ENCODE measurements around the gene MT4.

- TF ChIP-seq, protein P1, sequence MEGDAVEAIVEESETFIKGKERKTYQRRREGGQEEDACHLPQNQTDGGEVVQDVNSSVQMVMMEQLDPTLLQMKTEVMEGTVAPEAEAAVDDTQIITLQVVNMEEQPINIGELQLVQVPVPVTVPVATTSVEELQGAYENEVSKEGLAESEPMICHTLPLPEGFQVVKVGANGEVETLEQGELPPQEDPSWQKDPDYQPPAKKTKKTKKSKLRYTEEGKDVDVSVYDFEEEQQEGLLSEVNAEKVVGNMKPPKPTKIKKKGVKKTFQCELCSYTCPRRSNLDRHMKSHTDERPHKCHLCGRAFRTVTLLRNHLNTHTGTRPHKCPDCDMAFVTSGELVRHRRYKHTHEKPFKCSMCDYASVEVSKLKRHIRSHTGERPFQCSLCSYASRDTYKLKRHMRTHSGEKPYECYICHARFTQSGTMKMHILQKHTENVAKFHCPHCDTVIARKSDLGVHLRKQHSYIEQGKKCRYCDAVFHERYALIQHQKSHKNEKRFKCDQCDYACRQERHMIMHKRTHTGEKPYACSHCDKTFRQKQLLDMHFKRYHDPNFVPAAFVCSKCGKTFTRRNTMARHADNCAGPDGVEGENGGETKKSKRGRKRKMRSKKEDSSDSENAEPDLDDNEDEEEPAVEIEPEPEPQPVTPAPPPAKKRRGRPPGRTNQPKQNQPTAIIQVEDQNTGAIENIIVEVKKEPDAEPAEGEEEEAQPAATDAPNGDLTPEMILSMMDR (conservative IDR thresholded peaks at IDR 0.05), result peak; percentile 59; the same call in 1 of the 2 replicates
- no peak for TF ChIP-seq EZH2 (IDR thresholded peaks at IDR 0.05; ENCODE audit: low read depth)
Measured at GRCh38 chr16:56603589-56603988, 38.7 kb downstream of the MT4 start.
